Erythroblast (primary cell): ENCODE results near the gene ATG9B.
"Not testable (repeated sequence)": the region's sequence is repeated elsewhere in the genome, so short reads cannot be mapped to it uniquely, and the experiment has no call there.

Experiments
- DNase-seq, 2 experiments: peaks; one replicate each; lab custom pipeline; 2025; lab: John Stamatoyannopoulos, UW
- GATA1 ChIP-seq: IDR thresholded peaks from 2 replicates; pipeline ENCODE4 v1.6.1; 2011; ENCODE audit warnings: low read depth, mild to moderate bottlenecking, control low read depth, low read length, moderate library complexity
- POLR2A ChIP-seq: IDR thresholded peaks from 2 replicates; pipeline ENCODE4 v1.6.1; 2011; ENCODE audit warnings: mild to moderate bottlenecking, low read length

Gene ATG9B

DNA sequence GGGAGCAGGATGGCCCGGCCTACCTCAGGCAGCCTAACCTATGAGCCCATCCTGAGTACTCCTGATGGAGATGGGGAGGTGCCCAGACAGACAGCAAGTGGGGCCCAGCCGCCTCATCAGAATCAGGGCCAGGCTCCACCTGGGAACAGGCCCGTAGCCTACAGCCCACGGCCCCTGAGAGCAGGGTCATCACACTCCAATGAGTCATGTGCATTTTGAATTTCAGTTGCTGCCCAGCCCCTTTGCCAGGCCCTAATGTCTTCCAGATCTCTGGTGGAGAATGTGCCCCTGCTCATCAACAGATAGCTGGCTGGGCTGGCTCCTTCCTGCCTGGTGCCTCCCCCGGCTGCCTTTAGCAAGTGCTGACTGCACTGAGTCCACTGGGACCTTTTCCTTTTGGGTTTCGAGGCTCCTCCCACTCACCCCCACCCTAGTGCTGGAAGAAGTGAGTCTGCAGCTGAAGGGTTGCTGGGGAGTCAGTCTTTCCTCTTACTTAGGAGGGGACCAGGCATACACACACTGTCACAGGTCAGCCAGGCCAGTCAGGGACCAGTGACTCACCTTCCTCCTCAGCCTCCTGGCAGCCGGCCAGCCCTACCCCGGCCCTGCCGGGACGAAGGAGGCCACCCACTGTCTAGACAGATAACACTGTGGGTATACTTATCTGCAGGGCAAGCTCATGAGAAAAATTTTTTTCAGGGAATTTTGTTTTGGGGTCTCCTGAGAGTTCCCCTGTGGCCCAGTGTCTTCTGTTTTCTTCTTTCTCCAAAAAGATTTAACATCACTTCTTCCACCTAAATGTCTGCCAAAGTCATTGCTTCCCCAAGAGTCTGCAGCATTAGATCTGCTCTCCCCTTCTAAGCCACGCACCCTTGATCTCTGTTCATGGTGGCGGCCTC lies 14.9 kb upstream of the ATG9B start:
- TF ChIP-seq POLR2A (peak; percentile 94), GATA1 (peak; percentile 34)
- DNase-seq = peak; percentile 97

DNA sequence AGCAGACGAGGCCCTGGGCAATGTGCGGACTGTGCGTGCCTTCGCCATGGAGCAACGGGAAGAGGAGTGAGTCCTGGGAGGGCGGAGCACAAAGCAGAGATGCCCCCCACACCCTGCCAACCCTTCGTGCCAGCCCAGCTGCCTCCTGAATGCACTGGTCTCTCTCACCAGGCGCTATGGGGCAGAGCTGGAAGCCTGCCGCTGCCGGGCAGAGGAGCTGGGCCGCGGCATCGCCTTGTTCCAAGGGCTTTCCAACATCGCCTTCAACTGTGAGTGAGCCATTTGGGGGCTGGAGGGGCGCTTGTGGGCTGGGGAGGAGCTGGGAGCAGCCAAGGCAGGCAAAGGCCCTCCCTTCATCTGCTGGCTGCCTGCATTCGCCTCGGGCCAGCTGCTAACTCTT lies 11.6 kb upstream of the ATG9B start:
- no peak for DNase-seq
- TF ChIP-seq GATA1 (no peak), POLR2A (no peak)

DNA sequence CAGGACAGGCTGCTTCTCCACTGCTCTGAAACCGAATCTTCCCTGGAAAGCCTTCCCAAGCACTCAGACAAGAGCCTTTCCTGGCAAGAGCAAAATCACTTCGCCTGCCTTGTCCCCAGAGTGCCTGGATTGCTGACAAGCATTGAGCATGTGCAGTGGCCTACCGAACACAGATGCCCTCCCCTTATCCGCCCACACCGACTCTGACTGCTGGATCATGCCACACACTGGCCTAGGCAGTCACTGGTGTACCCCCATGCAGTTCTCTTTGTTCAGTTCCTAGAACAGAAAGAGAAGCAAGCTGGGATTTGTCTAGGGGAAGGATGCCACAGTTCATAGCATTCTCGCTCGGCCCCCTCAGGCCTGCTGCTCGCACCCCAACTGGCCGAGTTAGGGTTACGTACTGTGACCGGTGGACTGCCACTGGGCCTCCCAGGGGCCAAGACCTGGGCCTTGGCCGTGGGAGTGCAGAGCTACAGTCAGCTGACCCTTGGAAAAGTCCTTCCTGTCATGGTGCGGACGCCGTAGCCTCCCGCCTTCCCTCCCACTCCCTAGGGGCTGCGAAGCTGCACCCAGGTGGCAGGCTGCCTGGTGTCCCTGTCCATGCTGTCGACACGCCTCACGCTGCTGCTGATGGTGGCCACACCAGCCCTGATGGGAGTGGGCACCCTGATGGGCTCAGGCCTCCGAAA lies 10.9 kb upstream of the ATG9B start:
- no peak for DNase-seq

DNA sequence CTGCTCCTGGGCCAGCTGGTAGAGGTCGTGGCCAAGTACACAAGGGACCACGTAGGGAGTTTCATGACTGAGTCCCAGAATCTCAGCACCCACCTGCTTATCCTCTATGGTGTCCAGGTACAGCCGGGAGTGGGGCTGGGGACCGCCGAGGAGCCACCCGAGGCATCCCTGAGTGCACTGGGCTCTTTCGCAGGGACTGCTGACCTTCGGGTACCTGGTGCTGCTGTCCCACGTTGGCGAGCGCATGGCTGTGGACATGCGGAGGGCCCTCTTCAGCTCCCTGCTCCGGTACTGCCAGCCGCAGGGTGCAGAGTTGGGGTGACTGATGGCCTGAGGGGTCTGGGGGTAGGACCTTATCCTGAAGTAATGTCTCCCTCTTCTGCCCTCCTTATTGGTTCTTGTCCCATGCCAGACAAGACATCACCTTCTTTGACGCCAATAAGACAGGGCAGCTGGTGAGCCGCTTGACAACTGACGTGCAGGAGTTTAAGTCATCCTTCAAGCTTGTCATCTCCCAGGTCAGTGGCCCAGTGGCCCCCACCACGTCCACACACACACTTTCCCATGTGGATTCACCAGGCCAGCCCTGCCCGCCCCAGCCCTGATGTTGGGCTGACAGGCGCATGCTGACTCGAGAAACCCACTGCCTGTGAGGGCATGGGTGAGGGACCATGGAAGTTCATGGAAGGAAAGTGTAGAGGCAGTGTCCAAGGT lies 10.2 kb upstream of the ATG9B start:
- no peak for DNase-seq
- TF ChIP-seq GATA1 (no peak), POLR2A (peak; percentile 15)

More for the DNA sequence above, 10.9 kb upstream of the ATG9B start:
- TF ChIP-seq GATA1 (no peak), POLR2A (no peak)

DNA sequence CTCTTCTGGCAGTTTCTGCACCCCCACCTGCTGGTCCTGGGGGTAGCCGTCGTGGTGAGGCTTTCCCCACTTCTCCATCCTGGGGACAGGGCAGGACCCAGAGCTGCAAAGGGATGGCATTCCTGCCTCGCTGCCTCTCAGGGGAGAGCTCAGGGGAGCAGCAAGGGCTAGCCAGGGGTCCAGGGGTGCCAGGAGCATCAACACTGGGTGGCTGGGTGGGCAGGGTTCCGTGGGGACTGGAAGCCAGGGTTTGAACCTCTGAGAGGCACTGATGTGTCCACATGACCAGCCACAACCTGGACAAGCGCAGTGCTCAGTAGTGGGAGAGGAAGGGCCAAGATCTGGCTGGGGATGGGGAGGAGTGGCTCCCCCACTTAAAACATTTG lies 9.6 kb upstream of the ATG9B start:
- no peak for DNase-seq
- no peak for TF ChIP-seq GATA1
- TF ChIP-seq POLR2A = no peak

DNA sequence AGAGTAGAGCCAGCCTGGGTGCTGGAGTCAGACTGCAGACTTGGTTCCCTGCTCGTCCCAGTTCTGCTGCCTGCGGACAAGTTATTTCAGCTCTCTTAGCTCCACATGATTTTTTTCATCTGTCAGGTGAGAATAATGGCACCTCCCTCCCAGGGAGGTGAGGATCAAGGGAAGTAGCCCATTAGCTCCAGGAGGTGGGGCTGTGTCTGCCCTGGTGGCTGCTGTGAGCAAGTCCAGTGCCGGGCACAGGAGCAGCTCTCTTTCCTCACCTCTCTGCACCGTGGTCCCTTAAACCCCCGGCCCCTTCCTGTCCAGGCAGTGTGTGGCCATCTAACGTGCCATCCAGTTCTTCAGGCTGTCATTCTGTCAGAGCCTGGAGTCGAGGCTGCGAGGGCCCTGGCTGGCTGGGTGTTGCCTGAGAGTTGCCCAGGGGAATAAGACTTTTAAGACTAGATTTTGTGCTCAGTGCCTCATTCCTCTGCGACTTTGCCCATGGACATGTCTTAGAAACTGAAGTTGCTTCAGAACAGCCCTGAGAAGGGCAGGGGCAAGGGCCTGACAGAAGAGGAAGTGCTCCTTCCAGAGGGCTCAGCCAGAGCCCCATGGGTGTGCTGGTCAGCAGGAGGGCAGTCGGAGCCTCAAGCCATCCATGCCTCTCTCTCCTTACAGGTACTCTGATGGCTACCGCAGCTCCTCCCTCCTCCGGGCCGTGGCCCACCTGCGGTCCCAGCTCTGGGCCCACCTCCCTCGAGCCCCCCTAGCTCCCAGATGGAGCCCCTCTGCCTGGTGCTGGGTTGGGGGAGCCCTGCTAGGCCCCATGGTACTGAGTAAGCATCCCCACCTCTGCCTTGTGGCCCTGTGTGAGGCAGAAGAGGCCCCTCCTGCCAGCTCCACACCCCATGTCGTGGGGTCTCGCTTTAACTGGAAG lies 8.9 kb upstream of the ATG9B start:
- TF ChIP-seq POLR2A (no peak), GATA1 (no peak)
- DNase-seq = no peak

DNA sequence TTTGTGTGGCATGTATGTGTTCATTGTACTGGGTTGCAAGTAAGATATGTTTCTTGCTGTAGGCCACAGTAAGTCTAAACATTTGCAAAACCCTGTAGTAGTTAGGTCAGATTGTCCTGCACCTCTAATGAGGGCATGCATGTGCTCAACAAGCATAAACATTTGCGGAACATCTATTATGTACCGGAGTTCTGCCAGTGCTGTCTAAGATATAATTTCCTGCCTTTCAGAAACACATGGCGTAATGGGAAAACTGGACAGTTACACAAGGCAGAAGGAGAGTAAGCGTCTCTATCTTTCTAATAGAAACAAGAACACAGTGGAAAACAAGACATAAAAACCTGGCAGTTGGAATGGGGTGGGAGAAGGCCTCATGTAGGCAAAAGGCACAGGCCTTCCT lies 6.7 kb upstream of the ATG9B start:
- no peak for DNase-seq
- no peak for TF ChIP-seq POLR2A
- no peak for TF ChIP-seq GATA1

DNA sequence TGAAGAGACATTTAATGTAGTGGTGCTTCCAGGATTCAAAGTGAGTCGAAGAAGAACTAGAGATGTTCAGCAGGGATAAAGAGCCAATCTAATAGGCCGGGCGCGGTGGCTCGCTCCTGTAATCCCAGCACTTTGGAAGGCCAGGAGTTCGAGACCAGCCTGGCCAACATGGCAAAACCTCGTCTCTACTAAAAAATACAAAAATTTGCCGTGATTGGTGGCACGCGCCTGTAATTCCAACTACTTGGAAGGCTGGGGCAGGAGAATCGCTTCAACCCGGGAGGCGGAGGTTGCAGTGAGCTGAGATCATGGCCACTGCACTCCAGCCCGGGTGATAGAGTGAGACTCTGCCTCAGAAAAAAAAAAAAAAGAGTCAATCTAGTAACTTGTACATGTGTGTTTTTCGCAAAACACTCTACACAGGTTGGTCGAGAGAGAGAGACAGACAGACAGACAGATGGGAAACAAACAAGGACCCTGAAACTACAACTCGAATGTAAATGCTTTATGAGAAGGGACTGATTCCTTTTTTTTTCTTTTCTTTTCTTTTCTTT lies 4.7 kb upstream of the ATG9B start:
- DNase-seq = no peak
- no peak for TF ChIP-seq POLR2A
- no peak for TF ChIP-seq GATA1

DNA sequence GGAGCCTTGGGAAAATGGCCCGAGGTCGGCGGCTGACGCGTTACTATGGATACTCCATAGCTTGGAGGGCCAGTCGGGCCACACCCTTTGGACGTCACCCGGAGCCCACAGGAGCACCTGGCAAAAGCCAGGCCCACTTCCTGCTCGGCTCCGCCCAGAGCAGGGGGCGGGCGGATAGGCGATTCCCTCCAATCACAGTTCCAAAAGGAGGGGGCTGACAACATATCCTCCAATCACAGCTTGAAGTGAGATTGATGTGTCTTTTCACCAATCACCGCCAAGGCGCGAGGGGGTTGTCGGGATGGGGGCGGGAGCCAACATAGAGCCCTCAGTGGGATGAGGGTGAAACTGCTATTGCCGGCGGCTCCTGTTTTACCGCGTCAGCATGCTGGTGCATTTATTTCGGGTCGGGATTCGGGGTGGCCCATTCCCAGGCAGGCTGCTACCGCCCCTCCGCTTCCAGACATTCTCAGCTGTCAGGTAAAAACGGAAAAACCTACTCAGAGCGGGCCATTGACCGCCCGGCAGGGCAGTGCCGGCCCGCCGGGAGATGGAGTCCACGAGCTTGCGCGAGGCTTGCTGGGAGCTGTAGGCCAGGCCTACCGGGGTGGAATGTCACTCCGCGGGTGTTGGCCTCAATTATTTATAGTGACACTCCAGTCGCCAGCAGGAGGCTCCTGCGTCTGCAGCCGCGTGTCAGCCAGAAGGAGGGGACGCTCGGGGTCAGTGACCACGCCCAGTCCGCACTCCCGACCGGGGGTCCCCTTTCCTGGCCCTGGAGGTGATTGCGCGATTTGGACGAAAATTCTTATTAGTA lies 4.0 kb upstream of the ATG9B start, which contains the start of gene ABCB8:
TSS of gene ABCB8 (plus strand) at position 320 of the 817 bp plus-strand sequence. CDS start at position 386, 66 bp downstream.
- TF ChIP-seq GATA1 (no peak), POLR2A (peak; percentile 90)
- DNase-seq = peak; percentile 99

DNA sequence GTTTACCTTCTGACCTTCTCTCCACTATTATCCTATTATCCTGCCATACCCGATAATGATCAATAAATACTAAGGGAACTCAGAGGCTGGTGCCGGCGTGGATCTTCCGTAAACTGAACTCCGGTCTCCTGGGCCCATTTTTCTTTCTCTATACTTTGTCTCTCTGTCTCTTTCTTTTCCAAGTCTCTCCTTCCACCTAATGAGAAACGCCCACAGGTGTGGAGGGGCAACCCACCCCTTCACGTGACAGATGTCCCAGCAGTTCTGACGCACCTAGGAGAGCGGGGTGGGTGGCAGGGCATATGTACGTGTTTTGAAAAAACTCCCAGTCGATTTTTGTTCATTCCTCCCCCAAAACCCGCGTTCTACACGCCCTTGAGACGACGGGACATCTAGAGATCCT lies 3.4 kb upstream of the ATG9B start:
- not testable (repeated sequence) for DNase-seq

DNA sequence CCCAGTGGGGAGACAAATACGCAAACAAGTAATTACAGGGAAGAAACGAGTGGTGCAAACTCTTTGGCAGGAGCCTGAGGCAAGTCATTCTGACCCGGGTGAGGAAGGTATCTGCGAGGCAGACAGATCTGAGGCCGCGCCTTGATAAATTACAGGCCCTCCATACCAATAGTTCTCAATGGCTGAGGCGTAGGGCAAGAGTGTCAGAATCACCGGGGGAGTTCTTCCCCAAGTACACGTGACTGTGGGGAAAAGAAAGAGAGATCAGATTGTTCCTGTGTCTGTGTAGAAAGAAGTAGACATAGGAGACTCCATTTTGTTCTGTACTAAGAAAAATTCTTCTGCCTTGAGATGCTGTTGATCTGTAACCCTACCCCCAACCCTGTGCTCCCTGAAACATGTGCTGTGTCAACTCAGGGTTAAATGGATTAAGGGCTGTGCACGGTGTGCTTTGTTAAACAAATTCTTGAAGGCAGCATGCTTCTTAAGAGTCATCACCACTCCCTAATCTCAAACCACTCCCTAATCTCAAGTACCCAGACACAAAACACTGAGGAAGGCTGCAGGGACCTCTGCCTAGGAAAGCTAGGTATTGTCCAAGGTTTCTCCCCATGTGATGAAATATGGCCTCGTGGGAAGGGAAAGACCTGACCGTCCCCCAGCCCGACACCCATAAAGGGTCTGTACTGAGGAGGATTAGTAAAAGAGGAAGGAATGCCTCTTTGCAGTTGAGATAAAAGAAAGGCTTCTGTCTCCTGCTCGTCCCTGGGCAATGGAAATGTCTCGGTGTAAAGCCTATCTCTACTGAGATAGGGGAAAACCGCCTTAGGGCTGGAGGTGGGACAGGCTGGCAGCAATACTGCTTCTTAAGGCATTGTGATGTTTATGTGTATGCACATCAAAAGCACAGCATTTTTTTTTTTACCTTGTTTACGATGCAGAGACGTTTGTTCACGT lies 2.8 kb upstream of the ATG9B start:
- peak; percentile 66 to 83 for DNase-seq
